ENCODE data around the gene ZBTB8OS. TPM values are rescaled to one million over a fixed set of nuclear protein-coding genes. Genes with fewer than 3 reads are reported as not detected.

ZBTB8OS gene
- polyA plus RNA-seq, 3 donors = 40.2 to 85.6 (median 83.3) TPM

DNA sequence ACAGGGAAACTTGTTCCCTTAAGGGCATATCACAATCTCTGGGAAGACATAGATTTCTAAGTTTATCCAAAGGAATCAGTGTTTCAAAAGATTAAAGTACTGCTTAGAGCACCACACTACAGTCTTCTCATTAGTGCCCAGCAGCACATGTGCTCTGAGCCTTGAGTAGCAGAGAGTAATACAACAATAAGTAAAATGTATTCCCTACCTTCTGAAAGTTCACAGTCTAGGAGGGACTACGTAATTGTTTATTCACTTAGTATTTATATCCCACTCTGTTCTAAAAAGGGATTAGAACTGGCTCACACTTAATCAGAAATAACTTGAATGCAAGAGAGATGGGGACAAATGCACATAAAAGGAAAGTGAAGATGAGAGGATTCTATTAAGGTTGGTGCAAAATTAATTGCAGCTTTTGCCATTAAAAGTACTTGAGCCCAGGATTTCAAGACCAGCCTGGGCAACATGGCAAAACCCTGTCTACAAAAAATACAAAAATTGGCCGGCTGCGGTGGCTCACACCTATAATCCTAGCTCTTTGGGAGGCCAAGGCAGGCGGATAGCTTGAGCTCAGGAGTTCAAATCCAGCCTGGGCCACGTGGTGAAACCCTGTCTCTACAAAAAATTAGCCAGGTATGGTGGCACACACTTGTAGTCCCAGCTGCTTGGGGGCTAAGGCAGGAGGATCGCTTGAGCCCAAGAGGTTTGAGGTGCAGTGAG, 43.3 kb upstream of the ZBTB8OS start:
- Mint-ChIP-seq H3K4me1 (peaks cover 17% of the 10 kb centered on the region), H3K4me3 (no peak overlapping the region), H3K27ac (no peak overlapping the region), H3K9me3 (peaks cover 0 to 2% (median 0%) of the 10 kb centered on the region in 7 donors), H3K36me3 (peaks cover 0 to 2% of the 10 kb centered on the region in 2 donors), H3K27me3 (ENCODE audit: low read depth in 3 of 3) (peaks cover 0 to 6% (median under 1%) of the 10 kb centered on the region in 3 donors)
- Histone ChIP-seq H3K79me2 (ENCODE audit: insufficient read depth, low read length) (no peaks in the 10 kb centered on the region), H3K27me3 (ENCODE audit: control insufficient read depth in 2 of 2, insufficient read depth in 2 of 2, low read length in 2 of 2) (no peaks in the 10 kb centered on the region), H3K9ac (ENCODE audit: insufficient read depth, low read length, poor library complexity, severe bottlenecking) (no peak overlapping the region), H3K36me3 (replicated peaks in 1 of 2; ENCODE audit: control insufficient read depth in 1 of 2, insufficient read depth in 2 of 2, low read length in 2 of 2) (no peaks in the 10 kb centered on the region), H3K4me3 (replicated peaks in 1 of 3; ENCODE audit: low read depth in 2 of 3, low read length in 3 of 3) (no peak overlapping the region), H3K4me2 (replicated peaks; ENCODE audit: extremely low read depth, low read length, poor library complexity, severe bottlenecking) (no peak overlapping the region), H3K9me3 (replicated peaks in 1 of 2; ENCODE audit: control insufficient read depth in 1 of 2, insufficient read depth in 1 of 2, low read length in 2 of 2) (no peaks in the 10 kb centered on the region), H3K27ac (ENCODE audit: low read depth in 1 of 2, low read length in 2 of 2) (no peak overlapping the region), H2AFZ (ENCODE audit: insufficient read depth, low read depth, low read length, poor library complexity, severe bottlenecking) (no peak overlapping the region), H4K20me1 (ENCODE audit: insufficient read depth, low read length) (no peaks in the 10 kb centered on the region), H3K4me1 (ENCODE audit: control insufficient read depth in 1 of 2, insufficient read depth in 2 of 2, low read length in 2 of 2) (peaks cover 13 to 19% of the 10 kb centered on the region in 2 donors)
- intact Hi-C loops (cut with micrococcal nuclease) = no loop called here
- DNase-seq = no peak
- TF ChIP-seq CTCF (IDR thresholded peaks at IDR 0.05) = no peak
- WGBS (ENCODE audit: insufficient coverage) = 100% methylated on average over 5 of the region's 6 CpGs

DNA sequence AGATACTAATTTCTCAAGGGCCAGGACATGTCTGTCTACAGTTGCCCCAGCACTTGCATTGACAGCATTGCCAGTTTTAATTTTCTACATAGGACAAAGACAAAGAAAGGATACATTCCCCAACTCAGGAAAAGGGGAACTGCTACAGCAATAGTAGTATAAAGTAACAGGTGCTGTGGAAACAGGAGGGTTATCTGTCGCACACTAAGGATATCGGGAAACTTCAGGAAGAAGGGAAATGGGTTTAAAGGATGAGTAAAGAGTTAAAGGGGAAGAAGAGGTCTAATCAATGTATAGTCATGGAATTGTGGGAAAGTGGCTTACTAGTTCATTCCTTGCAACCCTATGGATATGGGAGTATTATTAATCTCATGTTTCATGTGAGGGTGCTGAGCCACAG, 36.0 kb upstream of the ZBTB8OS start:
- H3K9me3 ChIP-seq (replicated peaks in 1 of 2; ENCODE audit: control insufficient read depth in 1 of 2, insufficient read depth in 1 of 2, low read length in 2 of 2) = no peaks in the 10 kb centered on the region
- no peaks in the 10 kb centered on the region for H4K20me1 ChIP-seq (ENCODE audit: insufficient read depth, low read length)
- no peaks in the 10 kb centered on the region for H3K4me1 ChIP-seq (ENCODE audit: control insufficient read depth in 1 of 2, insufficient read depth in 2 of 2, low read length in 2 of 2)
- WGBS (ENCODE audit: insufficient coverage) = 100% methylated on average over 2 of the region's 2 CpGs
- H3K27me3 Mint-ChIP-seq (ENCODE audit: low read depth in 3 of 3) = peaks cover 0 to 5% (median 0%) of the 10 kb centered on the region in 3 donors
- no peak for DNase-seq
- H3K9ac ChIP-seq (ENCODE audit: insufficient read depth, low read length, poor library complexity, severe bottlenecking) = no peak overlapping the region
- no peak overlapping the region for H3K27ac ChIP-seq (ENCODE audit: low read depth in 1 of 2, low read length in 2 of 2)
- no peak overlapping the region for H2AFZ ChIP-seq (ENCODE audit: insufficient read depth, low read depth, low read length, poor library complexity, severe bottlenecking)
- no peak overlapping the region for H3K4me3 Mint-ChIP-seq
- H3K27me3 ChIP-seq (ENCODE audit: control insufficient read depth in 2 of 2, insufficient read depth in 2 of 2, low read length in 2 of 2) = no peaks in the 10 kb centered on the region
- no peaks in the 10 kb centered on the region for H3K79me2 ChIP-seq (ENCODE audit: insufficient read depth, low read length)
- no peak for TF ChIP-seq CTCF (IDR thresholded peaks at IDR 0.05)
- no peak overlapping the region for H3K4me3 ChIP-seq (replicated peaks in 1 of 3; ENCODE audit: low read depth in 2 of 3, low read length in 3 of 3)
- H3K36me3 ChIP-seq (replicated peaks in 1 of 2; ENCODE audit: control insufficient read depth in 1 of 2, insufficient read depth in 2 of 2, low read length in 2 of 2) = peaks cover 45 to 55% of the 10 kb centered on the region in 2 donors
- H3K36me3 Mint-ChIP-seq = peaks cover 39 to 50% of the 10 kb centered on the region in 2 donors
- H3K9me3 Mint-ChIP-seq = no peaks in the 10 kb centered on the region
- no peaks in the 10 kb centered on the region for H3K4me1 Mint-ChIP-seq
- H3K4me2 ChIP-seq (replicated peaks; ENCODE audit: extremely low read depth, low read length, poor library complexity, severe bottlenecking) = no peak overlapping the region
- no peak overlapping the region for H3K27ac Mint-ChIP-seq
- intact Hi-C loops (cut with micrococcal nuclease) = no loop called here

All from CD14-positive monocyte (primary cell).